HG03520 (cell line): ENCODE results near the gene DPYSL5.
"Not testable (repeated sequence)": the region's sequence is repeated elsewhere in the genome, so short reads cannot be mapped to it uniquely, and the experiment has no call there.

ENCODE experiments used
- ATAC-seq: cut with Tn5 transposase; IDR thresholded peaks from one replicate; pipeline ENCODE4 v1.9.1; 2021; ENCODE audit warnings: mild to moderate bottlenecking, moderate library complexity; ENCODE audit not compliant: unreplicated experiment

Gene DPYSL5

DNA sequence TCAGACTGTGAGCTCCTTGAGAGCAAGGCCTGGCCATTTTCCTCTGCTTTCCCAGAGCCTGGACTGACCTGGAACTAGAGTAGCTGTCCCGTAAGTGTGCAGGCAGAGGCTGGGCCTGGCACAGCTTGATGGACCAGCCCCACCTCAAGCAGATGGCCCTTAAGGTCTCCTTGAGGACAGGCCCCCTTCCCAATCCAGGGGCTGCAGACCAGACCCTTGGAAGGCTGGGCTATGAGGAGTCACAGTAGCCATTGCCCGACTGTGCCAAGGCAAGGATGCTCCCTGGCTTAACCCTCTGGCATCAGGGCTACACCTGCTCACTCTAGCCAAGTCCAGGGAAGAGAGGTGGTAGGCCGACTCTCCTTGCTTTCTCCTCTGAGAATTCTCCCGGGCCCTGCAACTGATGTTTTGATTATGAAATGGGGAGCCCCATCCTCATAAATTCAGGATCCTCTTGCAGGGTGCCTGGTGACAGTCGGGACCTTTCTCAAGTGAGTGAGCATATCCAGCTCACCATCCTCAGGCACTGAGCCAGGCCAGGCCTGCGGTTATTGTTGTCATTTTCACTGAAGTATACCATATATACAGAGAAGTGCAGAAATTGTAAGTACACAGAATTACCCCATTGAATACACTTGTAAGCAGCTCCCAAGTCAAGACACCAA, 51.7 kb downstream of the DPYSL5 start:
- no peak for ATAC-seq

DNA sequence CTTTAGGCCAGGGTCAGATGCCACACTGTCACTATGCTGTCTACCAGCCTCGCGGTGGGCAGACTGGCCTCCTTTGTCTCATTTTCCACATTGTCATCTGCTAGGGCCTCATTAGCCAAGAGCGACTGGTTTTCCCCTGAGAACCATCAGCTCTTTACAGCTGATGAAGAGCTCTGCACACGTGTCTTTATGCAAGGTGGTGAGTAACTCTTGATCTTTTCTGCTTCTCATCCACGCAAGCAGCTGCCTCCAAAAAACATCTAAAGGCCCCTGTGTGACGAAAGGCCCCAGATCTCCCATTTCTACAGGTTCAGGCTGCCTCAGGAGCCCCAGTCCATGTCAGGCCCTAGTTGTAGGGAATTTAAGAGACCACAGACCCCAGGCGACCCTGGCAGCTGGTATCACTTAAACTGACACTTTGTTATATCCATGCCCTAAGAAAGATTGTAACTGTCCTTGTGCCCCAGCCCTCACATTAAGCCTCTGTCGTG, 52.9 kb downstream of the DPYSL5 start:
- ATAC-seq = no peak

DNA sequence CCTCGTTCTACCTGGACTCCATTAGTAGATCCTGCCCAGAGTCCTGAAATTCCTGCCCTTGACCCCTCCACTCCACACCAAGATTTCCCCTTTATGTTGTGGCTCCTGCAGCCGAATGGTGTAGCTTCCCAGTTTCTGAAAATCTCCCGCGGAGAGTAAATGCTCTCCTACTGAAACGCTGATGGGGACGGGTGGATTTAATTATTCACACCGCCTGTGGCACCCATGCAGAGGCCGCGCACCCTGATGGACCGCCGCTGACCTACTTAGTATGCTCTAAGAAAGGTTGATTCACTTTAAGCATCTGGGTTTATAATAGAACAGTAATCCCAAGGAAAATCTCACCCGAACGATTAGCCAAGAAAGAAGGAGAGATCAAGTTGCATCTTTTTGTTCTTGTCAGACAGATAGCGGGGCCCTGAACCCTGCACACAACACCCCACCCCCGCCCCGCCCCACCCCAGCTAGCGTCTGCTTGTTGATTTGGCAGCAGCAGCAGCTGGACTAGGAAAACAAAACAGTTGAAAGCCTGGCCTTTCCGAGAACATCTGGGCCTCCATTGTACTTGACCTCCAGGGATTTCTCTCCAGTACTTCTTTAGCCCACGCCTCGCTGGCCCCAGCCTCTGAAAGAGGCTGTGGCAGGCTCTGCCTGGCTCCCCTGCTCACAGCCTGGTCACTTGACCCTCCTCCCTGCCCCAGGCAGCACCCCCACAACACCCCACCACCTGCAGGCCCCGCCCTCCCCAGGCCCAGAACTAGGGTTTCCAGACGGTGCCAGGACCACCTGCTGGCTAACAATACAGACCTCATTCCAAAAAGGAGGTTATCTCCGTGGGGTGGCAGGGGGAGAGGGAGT, 53.6 kb downstream of the DPYSL5 start:
- ATAC-seq = no peak

DNA sequence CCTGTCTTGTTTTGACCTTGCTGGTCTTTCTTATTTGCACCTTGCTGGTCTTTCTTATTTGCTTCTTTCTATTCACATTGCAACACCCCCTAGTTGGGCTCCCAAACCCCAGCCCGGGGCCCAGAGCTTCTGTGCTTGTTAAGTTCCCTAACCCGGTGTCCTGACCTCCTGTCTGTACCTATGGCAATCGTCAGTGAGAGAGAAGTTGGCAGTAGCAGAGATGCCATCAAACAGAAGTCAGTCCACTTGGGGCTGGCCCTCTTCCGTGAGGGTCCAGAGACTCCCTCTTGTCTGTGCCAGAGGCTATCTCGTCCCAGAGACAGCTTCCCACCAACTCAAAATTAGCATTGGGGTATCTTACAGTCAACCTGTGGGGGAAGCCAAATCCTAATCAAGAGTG, 55.7 kb downstream of the DPYSL5 start:
- no peak for ATAC-seq

GRCh38 chr2:26904839-26905238, 56.9 kb downstream of the DPYSL5 start:
- ATAC-seq = no peak

- no peak for ATAC-seq
Observed at GRCh38 chr2:26905341-26906198, 57.6 kb downstream of the DPYSL5 start.

DNA sequence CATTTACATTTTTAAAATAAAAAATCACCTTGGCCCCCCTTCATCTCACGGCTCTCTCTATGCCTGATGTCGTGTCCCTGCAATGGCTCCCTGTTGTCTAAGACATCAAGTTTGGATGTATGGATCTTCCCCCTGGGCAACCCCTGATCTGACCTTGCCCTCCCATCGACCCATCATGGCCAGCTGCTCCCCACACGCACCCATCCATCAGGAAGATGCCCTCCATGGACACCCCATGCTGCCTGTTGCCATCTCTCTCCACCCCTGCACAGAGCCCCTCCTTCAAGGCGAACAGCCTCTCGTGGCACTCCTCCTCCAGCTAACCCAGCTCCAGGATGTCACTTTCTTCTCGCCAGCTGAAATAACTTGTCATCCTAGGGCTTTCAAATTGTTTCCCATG, 59.5 kb downstream of the DPYSL5 start:
- no peak for ATAC-seq

DNA sequence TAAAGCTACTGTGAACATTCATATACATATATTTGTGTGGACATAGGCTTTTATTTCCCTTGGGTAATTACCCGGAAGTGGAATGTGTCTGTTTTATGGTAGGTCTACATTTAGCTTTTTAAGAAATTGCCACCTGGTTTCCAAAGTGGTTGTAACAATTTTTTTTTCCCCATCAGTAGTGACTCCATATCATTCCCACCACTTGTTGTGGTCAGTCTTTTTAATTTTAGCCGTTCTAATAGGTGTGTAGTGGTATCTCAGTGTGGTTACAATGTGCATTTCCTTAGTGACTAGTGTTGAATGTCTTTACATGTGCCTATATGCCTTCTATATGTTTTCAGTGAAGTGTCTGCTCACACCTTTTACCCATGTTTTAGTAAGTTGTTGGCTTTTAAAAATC, 62.2 kb downstream of the DPYSL5 start:
- no peak for ATAC-seq

GRCh38 chr2:26911911-26912861, 64.3 kb downstream of the DPYSL5 start:
- no peak for ATAC-seq

- ATAC-seq = no peak
Observed at GRCh38 chr2:26913606-26913998, 65.7 kb downstream of the DPYSL5 start.

GRCh38 chr2:26913999-26914658, 66.2 kb downstream of the DPYSL5 start:
- no peak for ATAC-seq

- no peak for ATAC-seq
Observed at GRCh38 chr2:26914659-26915310, 66.9 kb downstream of the DPYSL5 start.

GRCh38 chr2:26915316-26915715, 67.4 kb downstream of the DPYSL5 start:
- ATAC-seq = no peak

- no peak for ATAC-seq
Observed at GRCh38 chr2:26916128-26916692, 68.3 kb downstream of the DPYSL5 start.

DNA sequence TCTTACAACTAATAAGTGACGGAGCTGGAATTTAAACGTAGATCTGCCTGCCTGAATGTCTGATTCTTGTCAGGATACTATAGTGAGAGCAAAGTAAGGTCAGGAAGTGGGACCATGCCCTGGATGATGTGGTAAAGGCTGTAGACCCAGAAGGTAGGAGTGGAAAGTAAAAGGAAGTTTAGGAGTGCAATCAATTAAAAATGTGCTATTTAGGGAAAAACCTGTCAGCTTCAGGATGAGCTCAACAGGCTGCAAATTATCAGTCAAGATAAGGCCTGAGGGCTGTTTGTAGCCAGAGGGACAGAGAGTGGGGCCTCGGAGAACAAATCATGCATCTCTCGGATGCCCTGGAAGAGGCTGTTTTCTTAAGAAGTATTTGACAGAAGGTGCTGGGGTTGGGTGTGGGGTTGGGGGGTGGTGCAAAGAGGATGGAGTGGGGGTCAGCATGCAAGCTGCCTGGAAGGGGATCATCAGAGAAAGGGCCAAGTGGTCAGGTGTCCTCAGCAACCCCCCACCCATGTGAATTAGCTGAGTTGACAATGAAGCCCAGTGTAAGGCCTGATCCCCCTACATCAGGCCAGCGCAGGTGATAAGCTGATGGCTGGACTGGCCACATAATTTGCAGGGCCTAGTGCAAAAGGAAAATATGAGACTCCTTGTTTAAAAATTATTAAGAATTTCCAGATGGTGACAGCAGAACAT, 69.4 kb downstream of the DPYSL5 start:
- ATAC-seq = no peak

DNA sequence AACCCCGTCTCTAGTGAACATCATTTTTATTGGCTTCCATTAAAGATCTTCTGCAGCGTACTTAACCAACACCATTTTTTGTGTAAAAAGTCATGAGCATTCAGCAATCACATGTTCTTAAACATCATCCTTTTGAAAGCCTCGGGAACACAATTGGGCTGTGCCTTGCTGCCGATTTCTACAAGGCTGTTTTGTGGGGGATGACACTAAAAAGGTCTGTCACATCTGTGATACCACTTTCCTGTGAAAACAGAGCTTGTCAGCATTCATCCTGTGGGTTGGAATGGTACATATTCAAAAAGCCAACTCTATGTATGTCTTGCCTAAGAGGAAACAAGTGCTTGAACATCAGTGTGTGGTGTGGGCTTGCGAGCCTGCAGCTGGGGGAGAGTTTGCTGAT, 73.4 kb downstream of the DPYSL5 start:
- no peak for ATAC-seq

DNA sequence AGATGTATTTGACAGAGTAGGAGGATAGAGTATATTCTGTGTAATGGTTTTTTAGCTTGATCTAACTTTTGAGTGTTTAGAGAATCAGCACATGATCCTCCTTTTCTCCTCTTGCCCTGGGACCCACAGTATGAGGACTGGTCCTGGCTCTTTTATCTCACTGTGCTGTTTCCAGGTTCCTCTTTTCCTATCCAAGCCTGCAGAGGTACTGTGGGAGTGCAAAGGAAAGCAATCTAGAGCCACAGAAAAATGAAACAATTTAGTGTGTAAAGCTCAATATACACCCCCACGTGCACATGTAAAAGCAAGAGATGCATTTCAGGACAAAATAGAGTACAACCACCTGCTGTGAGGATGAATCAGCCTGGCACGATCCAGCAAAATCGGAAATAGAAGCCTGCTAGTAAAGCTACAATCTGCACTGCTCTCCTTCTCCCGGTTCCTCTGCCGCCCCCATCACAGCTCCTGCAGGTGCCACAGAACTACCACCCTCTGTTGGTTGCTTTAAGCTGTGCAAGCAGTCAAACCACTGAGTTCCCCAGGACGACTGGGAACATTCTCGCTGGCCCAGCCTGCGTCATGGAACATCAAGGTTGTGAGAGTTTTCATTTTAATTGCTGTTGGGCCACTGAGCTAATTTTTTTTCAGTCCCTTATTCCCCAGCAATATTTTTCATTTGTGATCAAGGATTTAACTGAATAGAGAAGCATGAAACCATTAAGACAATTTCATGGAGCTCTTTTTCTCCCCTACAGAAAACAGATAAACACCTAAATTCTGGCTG, 74.7 kb downstream of the DPYSL5 start:
- no peak for ATAC-seq

- not testable (repeated sequence) for ATAC-seq
Observed at GRCh38 chr2:26923189-26923466, 75.2 kb downstream of the DPYSL5 start.
